GM12878 (cell line): ENCODE measurements around the gene HDDC3. TPM values are rescaled to one million over a fixed set of nuclear protein-coding genes. Genes with fewer than 3 reads are reported as not detected.

Source experiments
- ATAC-seq: fragments of 200-7000 bp; cut with Tn5 transposase; 3 replicates; pipeline ENCODE4 v1.9.1; 2020; ENCODE audit warnings: mild to moderate bottlenecking, moderate library complexity
- BruUV-seq: library from RNA; stranded (reverse); fragments of 400-500 nt; replicated peaks from 2 replicates; lab custom pipeline; 2021; lab: Mats Ljungman, UMichigan
- CTCF ChIA-PET: fragments of 300-600 bp; sonication (Branson Sonifier 250); formaldehyde crosslinking; extraction: SDS; loops from one replicate; lab custom pipeline; 2021; ENCODE audit warnings: inconsistent platforms; lab: Yijun Ruan, JAX
- POLR2A ChIA-PET: fragments of 350-600 bp; formaldehyde crosslinking; extraction: SDS; loops from one replicate; lab custom pipeline; 2021; ENCODE audit warnings: inconsistent platforms; lab: Charles Lee
- RAD21 ChIA-PET: fragments of 300-600 bp; sonication (Branson Sonifier 250); formaldehyde crosslinking; loops from one replicate; lab custom pipeline; 2023; ENCODE audit warnings: antibody characterized with exemption; ENCODE audit not compliant: unreplicated experiment; lab: Charles Lee
- SMC1A ChIA-PET: fragments of 300-600 bp; sonication (Branson Sonifier 250); formaldehyde crosslinking; loops from one replicate; lab custom pipeline; 2023; ENCODE audit not compliant: unreplicated experiment, uncharacterized antibody; lab: Charles Lee
- DNase-seq: peaks from one replicate; pipeline ENCODE4 v3.0.0-alpha.2; 2011; ENCODE audit warnings: low read depth, low spot score
- FAIRE-seq: peaks from 3 replicates; lab custom pipeline; 2011; peaks lifted over from hg19 to GRCh38; lab: Jason Lieb, UNC
- H2AFZ ChIP-seq: 2 replicates; pipeline ENCODE4 v1.6.0; 2011; ENCODE audit warnings: low read depth, low read length, control low read depth; ENCODE audit not compliant: control insufficient read depth
- H3K27ac ChIP-seq: 2 replicates; pipeline ENCODE4 v1.5.1; 2011; ENCODE audit warnings: control low read depth; ENCODE audit not compliant: control insufficient read depth, insufficient read depth
- H3K27me3 ChIP-seq, 2 experiments: replicated peaks in 1 of 2; 2 replicates each; pipeline versions ENCODE4 v1.6.0 to v1.6.1; 2011; ENCODE audit warnings: low read length in 1 of 2; ENCODE audit not compliant: control insufficient read depth in 2 of 2, insufficient read depth in 2 of 2
- H3K36me3 ChIP-seq, 2 experiments: 2 replicates each; pipeline ENCODE4 v1.5.1; 2011; ENCODE audit warnings: low read length in 1 of 2; ENCODE audit not compliant: control insufficient read depth in 2 of 2, insufficient read depth in 2 of 2
- H3K4me1 ChIP-seq: 2 replicates; pipeline ENCODE4 v1.6.1; 2011; ENCODE audit warnings: mild to moderate bottlenecking, low read length, moderate library complexity, mixed read lengths; ENCODE audit not compliant: control insufficient read depth, insufficient read depth
- H3K4me2 ChIP-seq: 2 replicates; pipeline ENCODE4 v1.6.0; 2011; ENCODE audit warnings: control low read depth; ENCODE audit not compliant: control insufficient read depth, insufficient read depth
- H3K4me3 ChIP-seq: fragments of 200-600 bp; sonication (generic); 2 replicates; pipeline ENCODE4 v1.5.1; 2016
- H3K79me2 ChIP-seq: 2 replicates; pipeline ENCODE4 v1.6.0; 2011; ENCODE audit warnings: low read length; ENCODE audit not compliant: control insufficient read depth, insufficient read depth
- H3K9ac ChIP-seq: 2 replicates; pipeline ENCODE4 v1.8.0; 2011; ENCODE audit warnings: low read length, control low read depth, mixed read lengths; ENCODE audit not compliant: control insufficient read depth, insufficient read depth
- H3K9me3 ChIP-seq: replicated peaks from 3 replicates; pipeline ENCODE4 v1.5.1; 2011; ENCODE audit warnings: mild to moderate bottlenecking, low read length; ENCODE audit not compliant: control insufficient read depth, insufficient read depth
- H4K20me1 ChIP-seq: 2 replicates; pipeline ENCODE4 v1.6.0; 2011; ENCODE audit not compliant: control insufficient read depth, insufficient read depth
- MXI1 ChIP-seq: fragments of 150-350 bp; IDR thresholded peaks from 2 replicates; pipeline ENCODE4 v1.6.1; 2011; ENCODE audit warnings: low read depth, mild to moderate bottlenecking, inconsistent platforms, low read length, improper control_type of control experiment
- SRF ChIP-seq, 2 experiments: IDR thresholded peaks; 2 replicates each; pipeline ENCODE4 v1.6.1; 2011; ENCODE audit warnings: low read depth in 2 of 2, low read length in 2 of 2, mild to moderate bottlenecking in 1 of 2, moderate library complexity in 1 of 2
- ZNF384 ChIP-seq: IDR thresholded peaks from 2 replicates; pipeline ENCODE4 v1.6.1; 2012; ENCODE audit warnings: low read depth, mild to moderate bottlenecking, low read length, improper control_type of control experiment, borderline replicate concordance
- WGBS: methylation state at CpG from one replicate; pipeline ENCODE4 v1.1.6; 2016; ENCODE audit warnings: low lambda C conversion rate; ENCODE audit not compliant: insufficient replicate concordance, insufficient coverage; ENCODE audit errors: missing lambda C conversion rate; 5-methylcytosine and 5-hydroxymethylcytosine counted together
- in situ Hi-C: fragments of 300-500 bp; cut with MboI; formaldehyde crosslinking; loops from 9 replicates; pipeline ENCODE4 v1.14.3; 2018; ENCODE audit warnings: mixed read lengths
- intact Hi-C: fragments of 100-400 bp; cut with micrococcal nuclease; formaldehyde crosslinking; loops from one replicate; pipeline ENCODE4 v1.14.2; 2022; ENCODE audit not compliant: unreplicated experiment
- polyA plus RNA-seq, 11 experiments: library from polyadenylated mRNA; depleted of rRNA in 4 of 11; unstranded in 6 of 11; stranded (reverse) in 5 of 11; fragments of >200 nt; fragmentation: Nextera tagmentation in 4 of 11; fragmentation: Illumina TruSeq in 1 of 11; extraction: Ambion mirVana in 4 of 11; extraction: Trizol in 1 of 11; gene quantifications; 1 replicate in 1 of 11; 2 replicates in 10 of 11; pipeline versions ENCODE4 v1.2.1 to v1.2.3, GENCODE V29; 2011 to 2016; ENCODE audit warnings: inconsistent platforms in 2 of 11, missing spikeins in 2 of 11, low read depth in 1 of 11
- total RNA-seq, 4 experiments: library from RNA; depleted of rRNA in 3 of 4; stranded (reverse); fragments of >200 nt in 3 of 4; fragmentation: Illumina TruSeq in 1 of 4; extraction: Trizol in 1 of 4; gene quantifications; 2 replicates each; pipeline versions ENCODE4 v1.2.1 to v1.2.3, GENCODE V29; 2013 to 2021
- TF ChIP-seq, protein P1 (sequence below): fragments of 450-650 bp; IDR thresholded peaks from 2 replicates; pipeline ENCODE4 v1.6.1; 2016; ENCODE audit warnings: mild to moderate bottlenecking

Gene HDDC3
- total and polyA plus RNA-seq, 10 of the 15 experiments (the other 5 are each of a cell fraction or from before 2014, with no cell fraction given): 5.6 to 39.5 (median 23.0) TPM

DNA sequence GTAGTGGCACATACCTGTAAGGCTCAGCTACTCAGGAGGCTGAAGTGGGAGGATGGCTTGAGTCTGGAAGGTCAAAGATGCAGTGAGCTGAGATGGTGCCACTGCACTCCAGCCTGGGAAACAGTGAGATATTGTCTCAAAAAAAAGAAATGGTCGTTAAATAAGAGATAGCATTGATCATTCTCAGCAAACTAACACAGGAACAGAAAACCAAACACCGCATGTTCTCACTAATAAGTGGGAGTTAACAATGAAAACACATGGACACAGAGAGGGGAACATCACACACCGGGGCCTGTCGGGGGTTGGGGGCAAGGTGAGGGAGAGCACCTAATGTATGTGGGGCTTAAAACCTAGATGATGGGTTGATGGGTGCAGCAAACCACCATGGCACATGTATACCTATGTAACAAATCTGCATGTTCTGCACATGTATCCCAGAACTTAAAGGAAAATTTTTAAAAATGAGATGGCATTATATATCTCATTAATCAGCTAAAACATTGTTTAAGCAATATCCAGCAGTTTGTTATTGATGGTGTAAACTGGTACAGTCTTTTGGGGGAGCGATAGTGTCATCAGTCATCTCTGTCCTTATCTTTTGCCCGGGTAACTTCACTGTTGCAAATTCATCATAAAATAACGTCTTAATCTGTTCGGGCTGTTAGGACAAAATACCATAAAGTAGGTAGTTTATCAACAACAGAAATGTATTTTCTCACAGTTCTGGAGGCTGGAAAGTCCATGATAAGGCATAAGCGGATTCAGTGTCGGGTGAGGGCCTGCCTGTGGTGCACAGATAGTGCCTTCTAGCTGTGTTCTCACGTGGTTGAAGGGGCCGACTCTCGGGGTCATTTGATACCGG, 30.9 kb downstream of the HDDC3 start:
- POLR2A ChIA-PET: interaction anchor here (0.6 to 7.6 kb wide), 6 partner anchors 23 to 245 kb away, joined by 3 to 113 read pairs (median 4); partner anchors contain the start of genes HDDC3 and UNC45A
- RAD21 ChIA-PET: interaction anchor here (1.1 to 9.2 kb wide), 4 partner anchors 15 to 53 kb away, joined by 3 to 193 read pairs (median 20); partner anchors contain the start of genes HDDC3, RCCD1 and UNC45A
- H3K4me2 ChIP-seq: peak overlapping the region; percentile 46
- TSS peak; percentile 77 for BruUV-seq
- intact Hi-C loops: loop anchor here (1.0 to 2.0 kb wide), 2 partner anchors 21 to 33 kb away; no protein-coding TSS in a partner anchor
- TF ChIP-seq SRF (IDR thresholded peaks at IDR 0.05; ENCODE audit: low read depth in 2 of 2, low read length in 2 of 2) (no peak), ZNF384 (no peak), MXI1 (0 out of 2 replicates have a peak, but pooled peaks have one; percentile 3)
- TF ChIP-seq, protein P1, sequence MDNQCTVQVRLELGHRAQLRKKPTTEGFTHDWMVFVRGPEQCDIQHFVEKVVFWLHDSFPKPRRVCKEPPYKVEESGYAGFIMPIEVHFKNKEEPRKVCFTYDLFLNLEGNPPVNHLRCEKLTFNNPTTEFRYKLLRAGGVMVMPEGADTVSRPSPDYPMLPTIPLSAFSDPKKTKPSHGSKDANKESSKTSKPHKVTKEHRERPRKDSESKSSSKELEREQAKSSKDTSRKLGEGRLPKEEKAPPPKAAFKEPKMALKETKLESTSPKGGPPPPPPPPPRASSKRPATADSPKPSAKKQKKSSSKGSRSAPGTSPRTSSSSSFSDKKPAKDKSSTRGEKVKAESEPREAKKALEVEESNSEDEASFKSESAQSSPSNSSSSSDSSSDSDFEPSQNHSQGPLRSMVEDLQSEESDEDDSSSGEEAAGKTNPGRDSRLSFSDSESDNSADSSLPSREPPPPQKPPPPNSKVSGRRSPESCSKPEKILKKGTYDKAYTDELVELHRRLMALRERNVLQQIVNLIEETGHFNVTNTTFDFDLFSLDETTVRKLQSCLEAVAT: peak; percentile 74; the same call in 1 of the 2 replicates
- TF ChIP-seq, all 136 proteins: peak for 2
- H3K27ac ChIP-seq: peak overlapping the region; percentile 62
- no peaks in the 10 kb centered on the region for H3K27me3 ChIP-seq
- CTCF ChIA-PET: interaction anchor here (0.7 to 15.1 kb wide), 8 partner anchors 13 to 365 kb away, joined by 3 to 480 read pairs (median 4); partner anchors contain the start of genes HDDC3 and UNC45A
- ATAC-seq (0 out of 3 replicates have a peak, but pooled peaks have one; percentile 5), DNase-seq (no peak), FAIRE-seq (no peak)
- in situ Hi-C loops: no loop called here
- H2AFZ ChIP-seq: peak overlapping the region; percentile 54
- H4K20me1 ChIP-seq: no peaks in the 10 kb centered on the region; the same call in 1 of the 2 replicates
- no peaks in the 10 kb centered on the region for H3K9me3 ChIP-seq
- H3K9ac ChIP-seq: peak overlapping the region; percentile 54
- WGBS: 24% methylated on average over 14 of the region's 14 CpGs
- peaks cover 18% of the 10 kb centered on the region for H3K79me2 ChIP-seq
- peaks cover 29% of the 10 kb centered on the region for H3K4me1 ChIP-seq
- H3K36me3 ChIP-seq: peaks cover 9 to 15% of the 10 kb centered on the region in 2 experiments; a peak in 3 of 4 replicates
- SMC1A ChIA-PET: interaction anchor here (0.6 to 12.3 kb wide), 7 partner anchors 24 to 186 kb away, joined by 3 to 225 read pairs (median 3); partner anchors contain the start of genes HDDC3 and UNC45A
- peak overlapping the region; percentile 67 for H3K4me3 ChIP-seq
